OCI-LY1 (cell line): ENCODE results near the gene IGF2R.

ENCODE experiments used
- EZH2 ChIP-seq: fragments of 200-600 bp; sonication (generic), shearing (Covaris generic); IDR thresholded peaks from 2 replicates; pipeline ENCODE4 v1.8.0; 2017; ENCODE audit warnings: borderline replicate concordance, mixed run types, mild to moderate bottlenecking, antibody characterized with exemption, low read length, moderate library complexity, mixed read lengths
- TF ChIP-seq, protein P1 (sequence below): fragments of 200-600 bp; sonication (generic), shearing (Covaris generic); IDR thresholded peaks from 2 replicates; pipeline ENCODE4 v1.5.1; 2017; ENCODE audit warnings: mild to moderate bottlenecking, antibody characterized with exemption, low read length, moderate library complexity, mixed read lengths

DNA sequence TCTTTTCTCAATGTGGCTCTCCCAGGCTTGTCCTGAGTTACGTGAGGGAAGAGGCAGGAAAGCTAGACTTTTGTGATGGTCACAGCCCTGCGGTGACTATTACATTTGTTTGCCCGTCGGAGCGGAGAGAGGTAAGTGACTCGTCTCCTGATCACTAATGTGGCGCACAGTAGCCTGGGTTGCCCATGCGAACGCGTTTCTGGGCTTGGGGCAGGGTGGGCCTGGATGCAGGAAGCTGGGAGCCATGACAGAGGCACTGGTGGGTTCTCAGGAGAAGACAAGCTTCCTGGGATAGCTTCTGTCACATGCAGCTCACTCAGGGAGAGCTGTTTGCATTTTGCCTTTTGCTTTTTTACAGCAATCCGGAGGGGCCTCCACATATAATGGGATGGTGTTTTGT, 60.6 kb downstream of the IGF2R start:
- TF ChIP-seq, protein P1, sequence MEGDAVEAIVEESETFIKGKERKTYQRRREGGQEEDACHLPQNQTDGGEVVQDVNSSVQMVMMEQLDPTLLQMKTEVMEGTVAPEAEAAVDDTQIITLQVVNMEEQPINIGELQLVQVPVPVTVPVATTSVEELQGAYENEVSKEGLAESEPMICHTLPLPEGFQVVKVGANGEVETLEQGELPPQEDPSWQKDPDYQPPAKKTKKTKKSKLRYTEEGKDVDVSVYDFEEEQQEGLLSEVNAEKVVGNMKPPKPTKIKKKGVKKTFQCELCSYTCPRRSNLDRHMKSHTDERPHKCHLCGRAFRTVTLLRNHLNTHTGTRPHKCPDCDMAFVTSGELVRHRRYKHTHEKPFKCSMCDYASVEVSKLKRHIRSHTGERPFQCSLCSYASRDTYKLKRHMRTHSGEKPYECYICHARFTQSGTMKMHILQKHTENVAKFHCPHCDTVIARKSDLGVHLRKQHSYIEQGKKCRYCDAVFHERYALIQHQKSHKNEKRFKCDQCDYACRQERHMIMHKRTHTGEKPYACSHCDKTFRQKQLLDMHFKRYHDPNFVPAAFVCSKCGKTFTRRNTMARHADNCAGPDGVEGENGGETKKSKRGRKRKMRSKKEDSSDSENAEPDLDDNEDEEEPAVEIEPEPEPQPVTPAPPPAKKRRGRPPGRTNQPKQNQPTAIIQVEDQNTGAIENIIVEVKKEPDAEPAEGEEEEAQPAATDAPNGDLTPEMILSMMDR, result no peak
- no peak for TF ChIP-seq EZH2
